ENCODE data around the gene KIF11. TPM values are rescaled to one million over a fixed set of nuclear protein-coding genes. Genes with fewer than 3 reads are reported as not detected.
A peak's percentile ranks its signal among the peaks of the same experiment; 100 is the strongest.

The KIF11 gene
- total RNA-seq, 1 donor: 46.5 TPM

GRCh38 chr10:92689663-92690210 lies 96.8 kb downstream of the KIF11 start, which contains the start of gene HHEX:
Gene HHEX, plus strand, starts transcription at chr10:92689955. Its CDS starts 32 bp downstream, at chr10:92689987.
- TF ChIP-seq CTCF (IDR thresholded peaks at IDR 0.05; ENCODE audit: insufficient read depth, low read length): no peak
- H3K4me3 ChIP-seq (ENCODE audit: low read depth, low read length): peak within 1 kb of the TSS; percentile 78
- peak; percentile 64 for DNase-seq (ENCODE audit: low read depth)

- DNase-seq (ENCODE audit: low read depth): peak; percentile 52
- no peak for TF ChIP-seq CTCF (IDR thresholded peaks at IDR 0.05; ENCODE audit: insufficient read depth, low read length)
- H3K4me3 ChIP-seq (ENCODE audit: low read depth, low read length): peak overlapping the region; percentile 78
These were observed 97.4 kb downstream of the KIF11 start for GRCh38 chr10:92690211-92690914.

GRCh38 chr10:92690915-92691590 lies 98.1 kb downstream of the KIF11 start:
- no peak for TF ChIP-seq CTCF (IDR thresholded peaks at IDR 0.05; ENCODE audit: insufficient read depth, low read length)
- H3K4me3 ChIP-seq (ENCODE audit: low read depth, low read length): peak overlapping the region; percentile 78
- no peak for DNase-seq (ENCODE audit: low read depth)

GRCh38 chr10:92691591-92692079 lies 98.7 kb downstream of the KIF11 start:
- TF ChIP-seq CTCF (IDR thresholded peaks at IDR 0.05; ENCODE audit: insufficient read depth, low read length): no peak
- peak overlapping the region; percentile 25 for H3K4me3 ChIP-seq (ENCODE audit: low read depth, low read length)
- DNase-seq (ENCODE audit: low read depth): no peak

- no peak for TF ChIP-seq CTCF (IDR thresholded peaks at IDR 0.05; ENCODE audit: insufficient read depth, low read length)
- no peak for DNase-seq (ENCODE audit: low read depth)
- H3K4me3 ChIP-seq (ENCODE audit: low read depth, low read length): peak overlapping the region; percentile 11
These were observed 99.2 kb downstream of the KIF11 start for GRCh38 chr10:92692080-92692671.

- H3K4me3 ChIP-seq (ENCODE audit: low read depth, low read length): no peak overlapping the region
- TF ChIP-seq CTCF (IDR thresholded peaks at IDR 0.05; ENCODE audit: insufficient read depth, low read length): no peak
These were observed 100.0 kb downstream of the KIF11 start for GRCh38 chr10:92692697-92693533.

More at GRCh38 chr10:92692697-92693533, 100.0 kb downstream of the KIF11 start:
- DNase-seq (ENCODE audit: low read depth): no peak
